GM19035 (cell line): Measurements from ENCODE around the gene BICRA.
"Not testable (repeated sequence)": the region's sequence is repeated elsewhere in the genome, so short reads cannot be mapped to it uniquely, and the experiment has no call there.

Experiments used
- ATAC-seq: cut with Tn5 transposase; IDR thresholded peaks from one replicate; pipeline ENCODE4 v1.9.1; 2021; ENCODE audit not compliant: unreplicated experiment

The BICRA gene

DNA sequence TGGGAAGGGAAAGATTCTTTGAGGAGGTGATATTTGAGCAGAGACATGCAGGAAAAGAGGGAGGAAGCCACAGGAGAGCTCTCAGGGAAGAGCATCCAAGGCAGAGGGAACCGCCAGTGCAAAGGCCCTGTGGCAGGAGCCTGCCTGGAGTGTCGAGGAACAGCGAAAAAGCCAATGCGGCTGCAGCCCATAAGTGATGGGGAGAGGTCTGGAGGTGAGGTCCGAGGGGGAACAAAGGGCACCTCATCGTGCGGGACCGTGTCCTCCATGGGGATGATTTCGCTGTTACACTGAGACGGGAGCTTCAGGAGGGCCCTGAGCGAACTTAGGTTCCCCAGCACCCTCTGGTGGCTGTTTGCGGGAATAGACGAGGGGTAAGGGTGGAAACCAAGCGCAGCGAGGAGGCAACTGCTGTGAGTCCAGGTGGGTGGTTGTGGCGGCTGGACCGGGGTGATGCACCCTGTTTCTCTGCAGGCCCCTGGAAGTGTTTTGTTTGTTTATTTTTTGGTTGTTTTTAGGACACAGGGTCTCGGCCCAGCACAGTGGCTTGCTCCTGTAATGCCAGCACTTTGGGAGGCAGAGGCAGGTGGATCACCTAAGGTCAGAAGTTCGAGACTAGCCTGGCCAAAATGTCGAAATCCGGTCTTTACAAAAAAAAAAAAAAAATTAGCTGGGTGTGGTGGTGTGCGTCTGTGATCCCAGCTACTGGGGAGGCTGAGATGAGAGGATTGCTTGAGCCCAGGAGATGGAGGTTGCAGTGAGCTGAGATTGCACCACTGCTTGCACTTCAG lies 98.4 kb downstream of the BICRA start:
- ATAC-seq: no peak

DNA sequence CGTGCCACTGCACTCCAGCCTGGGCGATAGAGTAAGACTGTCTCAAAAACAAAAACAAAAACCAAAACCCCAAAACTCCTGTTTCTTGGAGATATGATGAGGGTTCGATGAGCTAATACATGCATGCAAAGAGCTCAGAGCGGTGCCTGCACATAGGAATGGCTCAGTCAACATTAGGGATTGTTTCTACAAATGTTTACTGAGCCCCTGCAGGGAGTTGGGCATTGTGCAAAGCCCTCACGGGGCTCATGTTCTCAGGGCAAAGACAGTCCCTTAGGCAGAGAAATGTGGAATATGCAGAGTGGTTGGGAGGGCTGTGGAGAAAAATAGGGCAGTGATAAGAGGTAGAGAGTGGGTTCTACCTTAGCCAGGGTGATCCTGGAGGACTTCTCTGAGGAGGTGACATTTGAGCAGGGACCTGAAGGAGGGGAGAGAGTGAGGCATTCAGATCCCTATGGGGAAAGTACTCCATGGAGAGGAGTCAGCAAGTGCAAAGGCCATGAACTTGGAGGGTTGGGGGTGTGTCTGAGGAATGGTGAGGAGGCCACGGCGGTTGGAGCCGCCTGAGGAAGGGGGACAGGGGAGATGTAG lies 102.8 kb downstream of the BICRA start:
- no peak for ATAC-seq

- ATAC-seq: no peak
These were observed 104.4 kb downstream of the BICRA start, which contains the start of gene EHD2 for GRCh38 chr19:47713046-47714021. EHD2 (plus strand) TSS chr19:47713422; CDS start chr19:47716613, 3,191 bp downstream.

DNA sequence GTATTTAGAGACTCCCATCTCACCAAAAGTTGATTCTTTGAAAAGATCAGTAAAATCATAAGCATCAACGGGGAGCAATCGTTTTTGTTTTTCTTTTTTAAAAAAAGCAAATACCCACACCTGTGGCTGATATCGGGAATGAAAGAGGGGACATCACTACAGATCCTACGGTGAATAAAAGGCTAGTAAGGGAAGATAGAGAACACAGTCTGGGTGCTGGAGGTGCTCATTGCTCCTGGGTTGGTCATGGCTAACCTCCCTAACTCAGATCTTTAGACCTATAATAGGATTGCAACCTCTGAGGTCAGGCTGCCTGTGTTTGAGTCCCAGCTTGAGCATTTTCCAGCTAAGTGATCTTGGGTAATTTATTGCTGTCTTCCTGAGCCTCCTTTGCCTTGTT lies 105.4 kb downstream of the BICRA start:
- no peak for ATAC-seq

DNA sequence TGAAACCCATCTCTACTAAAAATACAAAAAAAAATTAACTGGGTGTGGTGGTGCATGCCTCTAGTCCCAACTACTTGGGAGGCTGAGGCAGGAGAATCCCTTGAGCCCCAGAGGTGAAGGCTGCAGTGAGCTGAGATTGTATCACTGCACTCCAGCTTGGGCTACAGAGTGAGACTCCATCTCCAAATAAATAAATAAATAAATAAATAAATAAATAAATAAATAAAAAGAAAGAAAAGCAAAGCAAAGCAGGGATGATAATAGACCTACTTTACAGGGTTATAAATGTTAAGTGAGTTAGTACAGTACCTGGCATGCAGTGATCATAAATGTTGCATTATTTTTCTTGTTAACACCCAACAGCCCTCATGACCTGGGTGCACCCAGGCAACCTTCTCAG lies 105.9 kb downstream of the BICRA start:
- ATAC-seq: not testable (repeated sequence)

- ATAC-seq: no peak
These were observed 107.5 kb downstream of the BICRA start for GRCh38 chr19:47716270-47716937.

GRCh38 chr19:47718415-47719046 lies 109.6 kb downstream of the BICRA start:
- ATAC-seq: not testable (repeated sequence)

GRCh38 chr19:47719047-47719859 lies 110.3 kb downstream of the BICRA start:
- ATAC-seq: no peak

- no peak for ATAC-seq
These were observed 111.9 kb downstream of the BICRA start for GRCh38 chr19:47720669-47721422.

DNA sequence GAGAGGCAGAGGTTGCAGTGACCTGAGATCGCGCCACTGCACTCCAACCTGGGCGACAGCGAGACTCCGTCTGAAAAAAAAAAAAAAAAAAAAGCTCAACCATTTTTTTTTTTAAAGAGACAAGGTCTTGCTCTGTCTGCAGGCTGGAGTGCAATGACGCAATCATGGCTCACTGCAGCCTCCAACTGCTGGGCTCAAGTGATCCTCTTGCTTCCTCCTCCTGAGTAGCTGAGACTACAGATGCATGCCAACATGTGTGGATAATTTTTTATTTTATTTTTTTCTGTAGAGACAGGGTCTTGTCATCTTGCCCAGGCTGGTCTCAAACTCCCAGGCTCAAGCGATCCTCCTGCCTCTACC lies 114.6 kb downstream of the BICRA start:
- ATAC-seq: no peak

DNA sequence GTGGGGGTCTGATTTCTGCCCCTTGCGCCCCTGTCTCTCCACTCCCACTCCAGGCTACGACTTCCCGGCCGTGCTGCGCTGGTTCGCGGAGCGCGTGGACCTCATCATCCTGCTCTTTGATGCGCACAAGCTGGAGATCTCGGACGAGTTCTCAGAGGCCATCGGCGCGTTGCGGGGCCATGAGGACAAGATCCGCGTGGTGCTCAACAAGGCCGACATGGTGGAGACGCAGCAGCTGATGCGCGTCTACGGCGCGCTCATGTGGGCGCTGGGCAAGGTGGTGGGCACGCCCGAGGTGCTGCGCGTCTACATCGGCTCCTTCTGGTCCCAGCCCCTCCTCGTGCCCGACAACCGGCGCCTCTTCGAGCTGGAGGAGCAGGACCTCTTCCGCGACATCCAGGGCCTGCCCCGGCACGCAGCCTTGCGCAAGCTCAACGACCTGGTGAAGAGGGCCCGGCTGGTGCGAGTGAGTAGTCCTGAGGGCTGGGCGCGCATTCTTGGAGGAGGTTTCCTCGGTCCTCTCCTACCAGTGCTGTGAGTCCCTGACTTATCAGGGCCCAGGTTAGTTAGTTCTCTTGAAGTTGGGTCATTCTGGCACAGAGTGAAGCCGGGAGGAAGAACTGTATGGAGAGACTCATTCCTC lies 116.9 kb downstream of the BICRA start:
- no peak for ATAC-seq

DNA sequence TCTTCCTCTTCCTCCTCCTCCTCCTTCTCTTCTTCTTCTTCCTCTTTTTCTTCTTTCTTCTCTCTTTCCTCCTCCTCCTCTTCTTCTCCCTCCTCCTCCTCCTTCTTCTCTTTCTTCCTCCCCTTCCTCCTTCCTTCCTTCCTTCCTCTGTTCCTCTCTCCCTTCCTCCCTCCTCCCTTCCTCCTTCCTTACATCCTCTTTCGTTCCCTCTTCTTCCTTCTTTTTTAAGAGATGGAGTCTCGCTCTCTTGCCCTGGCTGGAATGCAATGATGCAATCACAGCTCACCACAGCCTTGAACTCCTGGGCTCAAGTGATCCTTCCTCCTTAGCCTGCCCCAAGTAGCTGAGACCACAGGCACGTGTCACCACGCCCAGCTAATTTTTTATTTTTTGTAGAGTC lies 117.5 kb downstream of the BICRA start:
- ATAC-seq: no peak

DNA sequence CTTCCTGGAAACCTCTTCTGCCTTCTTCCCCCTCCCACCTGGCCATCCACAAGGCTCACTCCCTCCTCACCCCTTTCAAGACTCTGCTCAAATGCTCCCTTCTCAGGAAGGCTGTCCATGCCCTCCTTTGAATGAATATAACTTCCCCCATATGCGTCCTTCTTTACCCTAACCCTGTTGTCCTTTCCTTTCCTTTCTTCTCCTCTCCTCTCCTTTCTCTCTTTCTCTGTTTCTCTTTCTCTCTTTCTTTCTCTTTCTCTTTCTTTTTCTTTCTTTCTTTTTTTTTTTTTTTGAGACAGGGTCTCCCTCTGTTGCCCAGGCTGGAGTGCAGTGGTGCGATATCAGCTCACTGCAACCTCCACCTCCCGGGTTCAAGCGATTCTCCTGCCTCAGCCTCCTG lies 119.4 kb downstream of the BICRA start:
- ATAC-seq: not testable (repeated sequence)

- no peak for ATAC-seq
These were observed 120.5 kb downstream of the BICRA start for GRCh38 chr19:47729468-47729798.

- no peak for ATAC-seq
These were observed 121.0 kb downstream of the BICRA start for GRCh38 chr19:47729799-47730520.

- ATAC-seq: no peak
These were observed 121.6 kb downstream of the BICRA start for GRCh38 chr19:47730521-47730889.

DNA sequence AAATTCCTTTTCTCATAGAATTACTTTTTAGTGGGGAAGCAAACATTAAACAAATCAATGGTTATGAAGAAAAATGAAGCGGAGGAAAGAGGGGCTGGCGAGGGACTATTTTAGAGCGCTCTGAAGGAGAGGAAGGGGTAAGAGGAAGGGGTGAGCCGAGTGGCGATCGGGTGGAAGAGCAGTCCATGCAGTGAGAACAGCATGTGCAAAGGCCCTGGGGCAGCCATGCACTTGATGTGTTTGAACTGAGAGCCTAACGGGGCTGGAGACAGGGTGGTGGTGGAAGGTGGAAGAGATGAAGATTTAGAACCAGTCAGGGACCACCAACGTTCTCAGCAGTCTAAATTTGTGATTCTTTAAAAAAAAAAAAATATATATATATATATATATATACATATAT lies 122.0 kb downstream of the BICRA start:
- no peak for ATAC-seq

- ATAC-seq: no peak
These were observed 126.2 kb downstream of the BICRA start for GRCh38 chr19:47735131-47735530.
